Measurements from ENCODE around the gene IL16.

IL16 gene

GRCh38 chr15:81321667-81322066, 125.0 kb downstream of the IL16 start:
- TF ChIP-seq CTCF (IDR thresholded peaks at IDR 0.05; ENCODE audit: insufficient read depth, low read depth, low read length, missing control alignments) = no peak
- DNase-seq (ENCODE audit: low read depth) = no peak

DNA sequence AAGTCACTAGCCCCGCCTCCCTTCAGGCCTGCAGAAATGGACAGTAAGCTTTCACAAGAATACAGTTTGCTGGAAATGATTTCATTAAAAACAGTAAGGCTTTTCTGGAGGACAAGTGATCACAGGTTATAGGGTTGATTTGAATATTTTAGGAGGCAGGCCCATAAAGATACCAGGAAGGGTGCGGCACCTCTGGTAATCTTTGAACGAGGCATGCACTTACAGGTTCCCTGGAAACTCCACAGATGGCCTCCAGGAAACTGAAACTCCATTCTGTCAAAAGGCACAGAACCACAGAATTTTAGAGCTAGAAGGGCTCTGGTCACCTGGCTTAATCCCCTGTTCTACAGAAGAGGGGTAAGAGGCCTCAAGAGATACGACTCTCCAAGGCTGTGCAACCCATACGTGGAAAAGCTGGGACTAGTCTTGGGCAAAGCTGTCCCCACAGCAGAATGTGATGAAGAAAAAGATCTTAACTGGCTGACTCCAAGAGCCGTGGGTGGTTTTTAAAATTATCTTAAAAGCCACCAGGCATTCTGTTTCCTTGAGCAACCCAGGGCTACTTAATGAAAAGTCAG, 126.1 kb downstream of the IL16 start:
- H3K4me3 ChIP-seq (ENCODE audit: low read depth, low read length) = 0 out of 2 replicates have a peak overlapping the region, but pooled peaks have one; percentile 1
- no peak for DNase-seq (ENCODE audit: low read depth)
- no peak for TF ChIP-seq CTCF (IDR thresholded peaks at IDR 0.05; ENCODE audit: insufficient read depth, low read depth, low read length, missing control alignments)

More at GRCh38 chr15:81321667-81322066, 125.0 kb downstream of the IL16 start:
- no peak overlapping the region for H3K4me3 ChIP-seq (ENCODE audit: low read depth, low read length)

DNA sequence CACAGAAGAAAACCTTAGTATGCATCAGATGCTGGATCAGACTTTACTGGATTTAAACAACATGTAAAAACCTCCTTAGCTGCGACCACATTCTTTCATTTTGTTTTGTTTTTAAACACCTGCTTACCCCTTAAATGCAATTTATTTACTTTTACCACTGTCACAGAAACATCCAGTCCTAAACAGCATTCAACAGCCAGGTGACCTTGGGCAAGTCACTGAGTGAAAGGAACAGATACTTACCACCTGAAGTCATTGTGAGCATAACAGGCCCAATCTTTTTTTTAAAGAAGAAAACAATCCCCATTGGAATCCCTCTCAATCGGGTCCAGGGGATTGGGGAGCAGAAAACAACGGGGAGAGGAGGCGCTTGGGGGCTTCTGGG, 126.9 kb downstream of the IL16 start:
- no peak for TF ChIP-seq CTCF (IDR thresholded peaks at IDR 0.05; ENCODE audit: insufficient read depth, low read depth, low read length, missing control alignments)
- DNase-seq (ENCODE audit: low read depth) = no peak
- H3K4me3 ChIP-seq (ENCODE audit: low read depth, low read length) = peak overlapping the region; percentile 95

DNA sequence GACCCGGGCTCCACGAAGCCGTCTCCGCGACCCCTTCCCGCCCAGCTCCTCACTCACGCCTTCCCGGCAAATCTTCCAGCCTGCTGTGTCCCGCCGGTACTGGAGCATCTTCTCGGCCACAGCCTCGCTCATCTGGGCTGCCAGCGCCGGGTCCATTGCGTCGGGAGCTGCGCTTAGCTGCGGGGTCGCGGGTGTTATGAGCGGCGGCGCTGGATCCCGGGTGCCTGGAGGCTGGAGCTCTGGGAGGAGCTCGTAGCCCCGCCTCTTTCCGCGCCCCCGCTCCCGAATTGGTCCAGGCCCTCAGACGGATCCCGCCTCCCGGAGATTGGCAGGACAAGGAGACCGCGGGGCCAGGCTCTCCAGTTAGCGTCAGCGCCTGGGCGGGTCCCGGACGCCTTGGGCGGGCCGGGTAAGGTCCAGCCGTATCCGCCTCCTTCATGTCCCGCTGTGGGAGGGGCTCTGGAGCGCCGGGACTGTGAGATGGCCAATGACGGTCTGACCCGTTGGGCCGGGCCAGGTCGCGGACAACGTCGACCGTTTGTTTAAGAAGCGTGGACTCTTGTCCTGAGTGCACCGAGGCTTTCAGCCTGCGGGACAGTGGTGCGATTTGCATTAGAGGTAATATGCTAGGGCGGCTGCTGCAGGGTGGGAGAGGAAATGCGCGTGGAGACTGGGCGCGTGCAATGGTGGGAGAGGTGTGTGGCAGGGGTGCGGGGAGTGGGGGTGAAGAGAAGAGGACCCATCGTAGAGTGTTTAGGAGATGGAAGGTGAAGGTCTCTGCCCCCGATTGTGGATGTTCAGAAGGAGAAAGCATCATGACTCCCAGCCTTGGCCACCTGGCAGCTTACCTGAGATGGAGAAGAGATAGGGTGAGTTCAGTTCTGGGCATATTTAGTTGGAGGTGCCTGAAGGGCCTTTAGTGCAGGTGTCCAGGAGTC, 127.5 kb downstream of the IL16 start, which contains the start of gene STARD5:
TSS of gene STARD5 (minus strand) at position 198 of the 938 bp plus-strand sequence. CDS start at position 156, 42 bp downstream.
- peak within 1 kb of the TSS; percentile 95 for H3K4me3 ChIP-seq (ENCODE audit: low read depth, low read length)
- peak; percentile 96 for DNase-seq (ENCODE audit: low read depth)
- TF ChIP-seq CTCF (IDR thresholded peaks at IDR 0.05; ENCODE audit: insufficient read depth, low read depth, low read length, missing control alignments) = no peak

- no peak overlapping the region for H3K4me3 ChIP-seq (ENCODE audit: low read depth, low read length)
- no peak for TF ChIP-seq CTCF (IDR thresholded peaks at IDR 0.05; ENCODE audit: insufficient read depth, low read depth, low read length, missing control alignments)
- no peak for DNase-seq (ENCODE audit: low read depth)
Measured at GRCh38 chr15:81326466-81327212, 130.0 kb downstream of the IL16 start.

DNA sequence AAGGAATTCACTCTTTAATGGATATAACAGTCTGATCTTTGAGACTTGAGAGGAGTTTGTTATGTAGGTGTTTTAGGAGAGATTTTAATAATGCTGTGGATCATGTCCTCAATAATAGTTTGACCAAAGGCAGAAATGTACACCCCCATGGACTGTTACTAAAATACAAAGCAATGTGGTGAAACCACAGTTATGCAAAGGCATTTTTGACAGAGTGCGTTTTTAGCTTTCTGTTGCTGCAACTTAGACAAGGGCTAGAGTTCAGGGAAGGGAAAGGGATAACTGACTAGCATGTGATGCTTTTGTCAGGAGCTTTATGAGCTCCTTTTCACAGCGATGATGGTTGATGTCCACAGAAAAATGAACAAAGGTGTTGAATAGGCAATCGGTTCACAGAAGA, 130.8 kb downstream of the IL16 start:
- no peak for DNase-seq (ENCODE audit: low read depth)
- no peak overlapping the region for H3K4me3 ChIP-seq (ENCODE audit: low read depth, low read length)
- no peak for TF ChIP-seq CTCF (IDR thresholded peaks at IDR 0.05; ENCODE audit: insufficient read depth, low read depth, low read length, missing control alignments)

All from GM12865 (cell line).